ENCODE data around the gene G6PD.
"Not testable (repeated sequence)": the region's sequence is repeated elsewhere in the genome, so short reads cannot be mapped to it uniquely, and the experiment has no call there.

Gene G6PD

GRCh38 chrX:154546354-154547244, at the start of gene G6PD:
Gene G6PD (minus strand): TSS chrX:154546846. CDS start chrX:154546155, 691 bp downstream.
- no peak for DNase-seq (ENCODE audit: low read depth)

DNA sequence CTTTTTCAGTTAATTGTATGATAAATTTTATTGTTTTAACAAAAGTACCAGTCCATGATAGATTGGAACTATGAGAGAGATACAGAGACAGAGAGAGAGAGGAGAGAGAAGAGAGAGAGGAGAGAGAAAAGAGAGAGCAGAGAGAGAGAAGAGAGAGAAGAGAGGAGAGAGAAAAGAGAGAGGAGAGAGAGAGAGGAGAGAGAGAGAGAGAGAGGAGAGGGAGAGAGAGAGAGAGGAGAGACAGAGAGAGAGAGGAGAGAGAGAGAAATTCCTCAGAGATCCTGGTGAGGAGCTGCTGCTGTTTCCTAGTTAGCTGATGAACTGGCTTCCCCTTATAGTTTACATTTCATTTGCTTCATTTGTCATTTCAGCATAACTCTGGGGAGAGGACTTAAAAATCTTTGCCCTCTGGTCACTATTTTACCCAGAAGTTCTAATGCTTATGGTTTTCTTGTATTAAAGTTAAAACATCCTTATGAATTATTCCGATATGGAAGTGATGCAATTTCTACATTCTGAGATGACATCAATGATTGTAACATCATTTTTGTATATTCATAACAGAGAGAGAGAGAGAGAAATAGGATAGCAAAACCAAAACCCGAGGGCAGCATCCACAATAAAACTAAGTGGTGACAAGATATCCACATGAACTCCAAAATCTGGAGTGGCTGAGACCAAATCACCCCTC, 49.1 kb upstream of the G6PD start:
- no peak for DNase-seq (ENCODE audit: low read depth)

- DNase-seq (ENCODE audit: low read depth): no peak
Measured at GRCh38 chrX:154594491-154594890, 47.8 kb upstream of the G6PD start.

DNA sequence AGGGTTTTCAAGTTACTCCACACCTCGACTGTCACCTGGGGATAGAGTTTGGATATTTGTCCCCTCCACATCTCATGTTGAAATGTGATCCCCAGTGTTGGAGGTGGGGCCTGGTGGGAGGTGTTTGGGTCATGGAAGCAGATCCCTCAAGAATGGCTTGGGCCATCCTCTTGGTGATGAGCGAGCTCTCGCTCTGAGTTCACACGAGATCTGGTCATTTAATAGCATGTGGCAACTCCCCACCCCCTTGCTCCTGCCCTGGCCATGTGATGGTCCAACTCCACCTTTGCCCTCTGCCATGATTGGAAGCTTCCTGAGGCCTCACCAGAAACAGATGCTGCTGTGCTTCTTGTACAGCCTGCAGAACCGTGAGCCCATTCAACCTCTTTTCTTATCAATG, 46.6 kb upstream of the G6PD start:
- DNase-seq (ENCODE audit: low read depth): no peak

DNA sequence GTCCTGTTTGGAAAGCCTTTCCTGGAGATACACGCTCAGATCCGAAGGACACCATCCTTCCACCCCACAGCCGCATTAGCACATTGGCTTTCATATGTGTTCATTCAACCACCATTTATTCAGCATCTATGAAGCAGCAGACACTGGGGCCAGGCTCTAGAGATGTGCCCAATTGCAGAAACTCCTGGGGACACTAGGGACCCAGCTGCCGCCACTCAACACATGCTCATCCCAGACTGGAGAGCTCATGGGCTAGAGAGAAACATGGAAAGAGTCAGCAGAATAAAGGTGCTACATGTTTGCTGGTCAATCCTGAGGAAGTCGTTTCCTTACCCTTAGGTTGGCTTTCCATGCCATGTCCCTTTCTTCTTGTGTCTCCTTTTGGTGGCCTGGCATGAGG, 45.9 kb upstream of the G6PD start:
- DNase-seq (ENCODE audit: low read depth): no peak

- not testable (repeated sequence) for DNase-seq (ENCODE audit: low read depth)
Measured at GRCh38 chrX:154590415-154590814, 43.8 kb upstream of the G6PD start.

DNA sequence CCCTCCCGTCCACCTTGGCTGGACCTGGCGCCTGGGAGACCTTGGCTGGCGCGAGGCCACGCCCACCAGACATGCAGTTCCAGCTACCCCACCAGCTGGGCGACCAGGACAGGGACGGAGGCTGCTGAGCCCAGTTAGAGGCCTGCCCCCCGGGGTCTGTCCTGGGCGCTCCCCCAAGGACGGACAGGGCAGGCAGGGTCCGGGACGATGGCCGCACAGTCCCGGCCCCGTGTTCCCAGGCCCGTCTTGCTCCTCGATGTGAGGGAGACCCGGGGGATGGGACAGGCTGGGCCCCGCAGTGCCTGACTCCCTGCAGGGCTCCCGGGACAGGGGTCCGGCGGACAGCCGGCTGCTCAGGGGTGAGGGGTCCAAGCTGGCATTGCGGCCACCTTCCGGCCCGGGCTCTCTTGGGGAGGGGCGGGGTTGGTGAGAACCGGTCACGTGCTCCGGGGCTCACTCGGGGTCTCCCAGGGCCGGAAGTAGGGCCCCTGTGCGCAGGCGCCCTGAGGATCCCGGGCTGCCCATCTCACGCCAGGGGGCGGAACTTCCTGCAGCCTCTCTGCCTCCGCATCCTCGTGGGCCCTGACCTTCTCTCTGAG, 38.0 kb upstream of the G6PD start, which contains the start of gene CTAG1A:
Gene CTAG1A, plus strand, starts transcription at position 549 of the 599 bp plus-strand sequence. CDS start 74 bp downstream, outside the sequence.
- DNase-seq (ENCODE audit: low read depth): not testable (repeated sequence)

- not testable (repeated sequence) for DNase-seq (ENCODE audit: low read depth)
Measured at GRCh38 chrX:154582994-154583393, 36.3 kb upstream of the G6PD start.

DNA sequence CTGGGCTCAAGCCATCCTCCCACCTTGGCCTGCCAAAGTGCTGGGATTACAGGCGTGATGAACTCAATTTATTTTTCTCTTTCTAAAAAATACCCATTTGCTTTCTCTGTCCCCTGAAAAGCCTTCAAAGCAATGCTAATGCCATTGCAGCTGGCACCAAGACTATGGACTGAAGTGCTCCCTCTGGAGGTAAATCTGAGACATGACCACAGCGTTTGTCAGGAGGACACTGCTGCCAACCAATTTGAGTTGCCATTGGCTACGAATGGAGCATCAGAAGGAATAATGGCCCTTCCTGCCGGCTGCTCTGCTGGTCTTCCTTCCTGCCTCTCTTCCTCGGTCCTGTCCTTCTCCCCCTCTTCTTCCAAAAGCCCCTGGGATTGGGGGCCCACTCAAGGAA, 28.4 kb upstream of the G6PD start:
- not testable (repeated sequence) for DNase-seq (ENCODE audit: low read depth)

- not testable (repeated sequence) for DNase-seq (ENCODE audit: low read depth)
Measured at GRCh38 chrX:154573061-154573460, 26.4 kb upstream of the G6PD start.

GRCh38 chrX:154570361-154570760, 23.7 kb upstream of the G6PD start:
- not testable (repeated sequence) for DNase-seq (ENCODE audit: low read depth)

- DNase-seq (ENCODE audit: low read depth): not testable (repeated sequence)
Measured at GRCh38 chrX:154562295-154562694, 15.6 kb upstream of the G6PD start.

GRCh38 chrX:154560326-154560725, 13.7 kb upstream of the G6PD start:
- not testable (repeated sequence) for DNase-seq (ENCODE audit: low read depth)

GRCh38 chrX:154558896-154559295, 12.2 kb upstream of the G6PD start:
- not testable (repeated sequence) for DNase-seq (ENCODE audit: low read depth)

GRCh38 chrX:154558060-154558690, 11.5 kb upstream of the G6PD start:
- not testable (repeated sequence) for DNase-seq (ENCODE audit: low read depth)

DNA sequence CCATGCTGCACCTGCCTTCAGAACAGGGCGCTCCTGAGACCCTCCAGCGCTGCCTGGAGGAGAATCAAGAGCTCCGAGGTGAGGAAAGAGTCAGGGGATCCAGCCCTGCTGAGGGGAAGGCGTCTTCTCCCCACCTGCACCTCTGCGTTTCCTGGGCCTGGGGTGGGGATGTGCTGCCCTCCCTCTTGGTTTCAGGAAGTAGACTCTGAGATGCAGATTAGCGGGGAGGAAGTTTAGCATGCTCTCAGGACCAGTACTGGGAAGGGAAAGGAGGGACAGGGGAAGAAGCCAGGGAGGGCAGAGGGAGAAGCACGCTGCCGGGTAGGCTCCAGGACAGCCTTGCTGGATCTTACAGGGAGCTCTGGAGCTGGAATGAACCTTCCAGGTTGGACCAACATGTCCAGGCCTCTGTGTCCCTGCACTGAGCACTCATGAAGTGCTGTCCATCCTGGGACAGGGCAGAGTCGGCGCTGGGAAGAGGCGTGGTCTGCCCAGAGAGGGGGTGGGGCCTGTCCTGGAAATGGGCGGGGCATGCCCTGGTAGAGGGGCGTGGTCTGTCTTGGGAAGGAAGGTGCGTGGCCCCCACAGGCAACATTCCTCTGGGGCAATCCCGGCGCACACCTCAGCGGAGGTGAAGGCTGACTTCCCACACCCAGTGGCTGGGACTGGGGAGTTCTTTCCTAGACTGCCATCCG, 5.6 kb upstream of the G6PD start:
- DNase-seq (ENCODE audit: low read depth): not testable (repeated sequence)

GRCh38 chrX:154549766-154550165, 3.1 kb upstream of the G6PD start:
- no peak for DNase-seq (ENCODE audit: low read depth)

DNA sequence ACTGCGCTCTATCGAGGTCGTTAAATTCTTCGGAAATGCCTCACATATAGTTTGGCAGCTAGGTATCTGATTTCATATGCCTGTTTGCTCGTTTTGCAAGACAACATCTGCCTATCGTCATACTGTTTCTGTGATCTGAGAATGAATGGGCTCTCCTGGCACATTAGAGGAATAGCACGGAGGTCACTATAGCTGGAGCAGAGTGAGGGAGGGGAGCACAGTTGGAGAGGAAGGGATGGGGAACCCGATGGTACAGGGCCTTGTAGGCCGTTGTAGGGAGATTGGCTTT, 1.3 kb upstream of the G6PD start:
- DNase-seq (ENCODE audit: low read depth): no peak

DNA sequence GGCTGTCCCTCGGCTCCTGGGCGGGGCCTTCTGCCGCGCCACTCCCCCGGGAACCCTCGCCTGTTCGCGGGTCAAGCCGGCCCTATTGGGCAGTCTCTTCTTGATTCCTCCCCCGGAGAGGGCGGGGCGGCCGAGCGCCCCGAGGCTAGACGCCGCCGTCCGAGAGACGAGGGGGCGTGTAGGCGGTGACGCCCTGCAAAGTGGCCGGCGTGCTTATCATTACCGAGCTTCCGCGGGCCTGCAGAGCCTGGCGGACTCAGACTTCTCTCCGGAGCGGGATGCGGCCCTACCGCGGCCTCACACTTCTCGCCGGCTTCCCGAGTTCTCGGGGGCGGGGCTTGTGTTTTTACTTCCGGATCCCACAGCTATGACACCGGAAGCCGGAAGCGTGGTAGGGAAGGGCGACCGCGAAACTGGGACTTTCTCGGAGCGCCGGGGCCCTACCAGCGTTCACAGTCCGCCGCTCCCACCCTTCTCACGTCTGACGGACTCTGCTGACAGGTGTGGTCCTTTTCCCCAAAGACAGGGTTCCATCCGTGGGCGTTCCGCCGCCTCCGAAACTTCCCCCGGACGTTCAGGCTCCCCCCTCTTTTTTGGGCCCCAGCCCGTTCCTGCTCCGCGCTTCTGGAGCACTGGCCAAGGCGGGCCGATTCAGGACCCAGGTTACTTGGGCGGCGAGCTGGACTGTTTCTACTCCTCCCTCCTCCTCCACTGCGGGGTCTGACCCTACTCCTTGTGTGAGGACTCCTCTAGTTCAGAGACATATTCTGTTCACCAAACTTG, 790 bp upstream of the G6PD start, which contains the start of gene IKBKG:
Gene IKBKG, plus strand, starts transcription at position 376 of the 783 bp plus-strand sequence. CDS start 4,383 bp downstream, outside the sequence.
- DNase-seq (ENCODE audit: low read depth): no peak

DNA sequence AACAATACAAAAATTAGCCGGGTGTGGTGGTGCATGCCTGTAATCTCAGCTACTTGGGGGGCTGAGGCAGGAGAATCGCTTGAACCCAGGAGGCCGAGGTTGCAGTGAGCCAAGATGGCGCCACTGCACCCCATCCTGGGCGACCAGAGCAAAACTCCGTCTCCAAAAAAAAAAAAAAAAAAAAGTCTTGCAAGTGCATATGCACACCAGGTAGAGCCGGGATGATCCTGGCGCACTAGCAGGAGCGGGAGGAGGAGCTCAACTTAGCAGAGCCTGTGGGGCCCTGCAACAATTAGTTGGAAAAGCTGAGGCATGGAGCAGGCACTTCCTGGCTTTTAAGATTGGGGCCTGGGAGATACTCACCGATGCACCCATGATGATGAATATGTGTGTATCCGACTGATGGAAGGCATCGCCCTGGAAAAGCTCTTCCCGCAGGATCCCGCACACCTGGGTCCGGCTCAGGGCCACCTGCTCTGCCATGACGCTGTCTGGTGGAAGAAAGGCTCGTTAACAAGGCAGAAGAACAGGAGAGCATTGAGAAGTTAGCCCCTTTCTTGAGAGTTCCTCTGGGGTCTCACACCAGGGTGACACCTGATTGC, 872 bp downstream of the G6PD start:
- no peak for DNase-seq (ENCODE audit: low read depth)

Measured in HS-5 (cell line).